GM12873 (cell line): Measurements from ENCODE around the gene PEX19.

ENCODE experiments used
- CTCF ChIP-seq: IDR thresholded peaks from 2 replicates; pipeline ENCODE4 v1.5.1; 2012; ENCODE audit warnings: low read depth, mild to moderate bottlenecking, moderate library complexity, low read length, control low read depth; ENCODE audit not compliant: insufficient read depth; ENCODE audit errors: missing control alignments

PEX19 gene

DNA sequence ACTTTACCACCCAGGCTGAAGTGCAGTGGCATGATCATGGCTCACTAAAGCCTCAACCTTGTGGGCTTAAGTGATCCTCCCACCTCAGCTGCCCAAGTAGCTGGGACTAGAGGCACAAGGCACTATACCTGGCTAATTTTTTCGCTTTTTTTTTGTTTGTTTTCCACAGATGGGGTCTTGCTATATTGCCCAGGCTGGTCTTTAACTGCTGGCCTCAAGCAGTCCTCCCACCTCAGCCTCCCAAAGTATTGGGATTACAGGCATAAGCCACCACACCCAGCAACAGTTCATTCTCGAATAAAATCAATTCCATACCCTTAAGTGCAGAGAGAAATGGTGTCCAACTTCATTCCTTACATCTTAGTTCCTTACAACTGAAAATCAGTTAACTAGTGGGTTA lies 47.4 kb downstream of the PEX19 start:
- no peak for TF ChIP-seq CTCF

DNA sequence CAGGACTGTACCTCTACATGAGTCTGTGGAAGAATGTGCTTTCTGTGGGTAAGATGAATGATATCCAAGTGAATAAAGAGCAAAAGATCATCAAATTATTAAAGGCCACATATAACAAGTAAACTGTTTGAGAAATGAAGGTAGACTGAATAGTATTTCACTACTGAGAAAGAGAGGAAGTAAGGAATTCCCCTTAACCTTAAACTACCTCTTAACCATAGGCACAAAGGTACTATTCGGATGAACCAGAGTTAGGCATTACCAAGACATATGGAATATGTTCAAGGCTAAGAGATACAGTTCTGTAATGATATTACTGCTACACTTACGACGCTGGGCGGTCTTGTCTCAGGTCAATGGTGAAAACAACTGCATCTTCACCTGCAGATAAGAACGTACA lies 48.1 kb downstream of the PEX19 start:
- TF ChIP-seq CTCF: no peak

DNA sequence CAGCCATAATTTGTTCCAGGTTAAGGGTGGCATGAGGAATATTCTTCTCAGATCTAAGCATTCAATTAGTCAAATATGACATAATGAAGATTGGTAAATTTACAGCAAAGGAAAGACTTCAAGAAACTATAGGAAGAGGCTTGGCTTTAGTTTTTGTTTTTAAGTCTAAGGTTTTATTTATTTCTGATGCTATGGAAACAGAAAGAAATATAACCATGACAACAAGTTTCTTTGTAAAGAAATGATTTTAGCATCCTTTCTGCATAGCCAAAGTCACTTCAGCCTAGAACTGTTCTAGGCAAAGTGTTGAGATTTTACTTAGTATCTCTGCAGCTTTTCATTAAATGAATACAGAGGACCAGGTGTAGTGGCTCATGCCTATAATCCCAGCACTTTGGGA lies 52.0 kb downstream of the PEX19 start:
- TF ChIP-seq CTCF: no peak

GRCh38 chr1:160228431-160228830 lies 56.5 kb downstream of the PEX19 start:
- TF ChIP-seq CTCF: no peak

DNA sequence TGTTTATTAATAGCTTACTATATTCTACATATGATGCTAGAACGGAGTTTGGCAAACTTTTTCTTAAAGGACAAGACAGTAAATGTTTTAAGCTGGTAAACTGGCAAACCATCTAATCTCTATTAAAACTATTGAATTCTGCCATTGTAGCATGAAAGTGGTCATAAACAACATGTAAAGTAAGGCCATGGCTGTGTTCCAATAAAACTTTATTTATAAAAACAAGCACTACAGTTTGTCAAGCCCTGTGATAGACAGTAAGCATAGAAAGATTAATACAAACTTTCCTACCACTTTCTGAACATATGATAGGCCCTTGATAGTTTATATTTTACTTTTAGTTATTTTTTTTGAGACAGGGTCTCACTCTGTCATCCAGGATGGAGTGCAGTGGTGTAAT lies 57.4 kb downstream of the PEX19 start:
- TF ChIP-seq CTCF: no peak

DNA sequence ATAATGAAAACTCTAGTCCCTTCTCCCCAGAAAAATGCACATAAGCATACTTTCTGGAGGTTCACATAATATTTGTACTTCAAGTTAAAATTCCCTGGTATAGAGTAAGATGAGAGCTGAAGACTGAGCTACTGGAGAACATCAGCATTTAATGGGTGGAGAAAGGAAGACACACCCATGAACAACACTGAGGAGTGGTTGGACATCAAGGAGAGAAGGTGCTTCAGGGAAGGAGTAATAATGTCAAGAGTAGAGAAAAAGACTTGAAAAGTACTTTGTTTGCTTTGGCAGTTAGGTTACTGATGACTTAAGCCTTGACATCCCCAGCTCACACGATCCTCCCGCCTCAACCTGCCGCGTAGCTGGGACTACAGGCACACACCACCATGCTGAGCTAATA lies 57.9 kb downstream of the PEX19 start:
- TF ChIP-seq CTCF: no peak
